HG02870 (cell line): Measurements from ENCODE around the gene VIP.

Experiments used
- ATAC-seq: cut with Tn5 transposase; IDR thresholded peaks from one replicate; pipeline ENCODE4 v1.9.1; 2021; ENCODE audit warnings: mild to moderate bottlenecking, moderate library complexity; ENCODE audit not compliant: unreplicated experiment

Gene VIP

DNA sequence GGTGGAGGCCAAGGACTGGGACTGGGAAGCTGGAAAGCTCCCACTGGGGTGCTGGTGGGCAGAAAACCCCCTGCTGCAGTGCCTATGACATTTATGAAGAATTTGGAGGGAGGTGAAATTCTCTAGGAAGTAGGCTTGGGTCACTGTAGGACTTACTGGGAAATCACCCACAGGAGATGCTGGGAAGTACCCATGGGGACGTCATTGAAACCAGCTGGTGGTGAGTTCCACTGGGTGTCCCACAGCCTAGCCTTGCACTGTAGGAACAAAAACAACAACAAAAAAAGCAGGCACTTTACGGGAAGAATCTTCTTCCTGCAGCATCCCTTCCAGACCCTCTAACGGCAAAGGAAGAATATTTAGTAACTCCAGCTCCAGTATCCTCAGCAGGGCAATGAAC, 26.2 kb downstream of the VIP start:
- ATAC-seq: no peak

DNA sequence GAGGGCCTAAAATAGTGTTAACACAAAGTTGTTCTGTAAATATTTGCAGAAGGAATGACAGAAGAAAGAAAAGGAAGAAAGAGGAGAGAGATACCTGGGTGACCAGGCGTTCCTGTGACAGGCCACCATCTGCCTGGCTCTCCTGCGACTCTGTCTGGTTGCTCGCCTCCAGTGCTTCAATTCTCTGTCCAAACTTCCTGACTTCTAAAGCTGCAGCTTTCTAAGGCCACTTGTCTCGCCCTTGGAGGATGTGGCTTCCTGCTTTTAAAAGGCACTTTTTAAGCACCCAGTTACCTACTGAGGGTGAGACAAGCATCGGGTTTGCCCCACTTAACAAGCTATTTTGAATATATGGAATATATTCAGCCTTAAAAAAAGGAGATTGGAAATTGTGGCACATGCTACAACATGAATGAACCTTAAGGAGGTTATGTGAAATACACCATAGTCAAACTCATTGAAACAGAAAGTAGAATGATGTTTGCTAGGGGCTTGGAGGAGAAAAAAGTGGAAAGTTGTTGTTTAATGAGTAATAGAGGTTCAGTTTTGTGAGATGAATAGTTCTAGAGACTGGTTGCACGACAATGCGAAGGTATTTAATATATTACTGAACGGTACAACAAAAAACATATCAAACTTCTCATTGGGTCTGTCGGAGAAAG, 32.8 kb downstream of the VIP start:
- no peak for ATAC-seq

DNA sequence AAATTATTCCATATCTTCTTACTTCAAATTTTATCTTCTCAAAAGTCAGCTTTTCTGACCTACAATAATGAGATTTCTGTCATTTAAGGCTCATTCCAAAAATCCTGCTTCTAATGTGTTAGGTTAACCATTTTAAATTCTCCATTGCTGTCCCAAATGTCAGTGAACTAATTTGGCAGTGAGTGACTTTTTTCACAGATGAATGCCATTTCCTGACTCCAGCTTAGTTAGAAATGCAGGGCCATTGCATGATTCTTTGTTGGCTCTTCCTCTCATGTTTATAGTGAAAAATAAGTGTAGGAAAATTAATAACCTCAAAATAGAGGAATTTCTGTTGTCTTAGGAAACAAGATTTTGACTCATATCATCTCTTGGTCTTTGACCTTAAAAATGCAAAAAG, 44.1 kb downstream of the VIP start:
- no peak for ATAC-seq

DNA sequence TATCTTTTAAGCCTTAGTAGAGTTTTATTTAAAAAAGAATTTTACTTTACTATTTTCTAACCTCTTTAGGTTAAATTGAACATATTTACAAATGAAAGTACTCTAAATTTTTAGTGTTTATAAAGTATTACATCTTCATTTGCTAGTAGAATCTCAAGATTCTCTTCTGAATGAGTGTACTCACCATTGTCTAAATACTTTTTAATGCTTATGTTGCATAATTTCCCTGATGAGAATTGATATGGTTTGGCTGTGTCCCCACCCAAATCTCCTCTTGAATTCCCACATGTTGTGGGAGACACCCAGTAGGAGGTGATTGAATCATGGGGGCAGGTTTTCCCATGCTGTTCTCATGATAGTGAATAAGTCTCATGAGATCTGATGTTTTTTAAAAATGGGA, 53.6 kb downstream of the VIP start:
- no peak for ATAC-seq
